Right atrium auricular region (tissue), 2 donors: ENCODE results near the gene SIRT6. TPM values are rescaled to one million over a fixed set of nuclear protein-coding genes. Genes with fewer than 3 reads are reported as not detected.

Experiments
- DNase-seq: peaks from one replicate; pipeline ENCODE4 v3.0.0-alpha.2; 2019; ENCODE audit warnings: low spot score
- H3K27ac ChIP-seq, 2 donors: fragments of 200-600 bp; sonication (generic); 1 replicate in 1 of 2; 2 replicates in 1 of 2; pipeline ENCODE4 v1.5.1; 2016 to 2019
- H3K27me3 ChIP-seq, 2 donors: fragments of 200-600 bp; sonication (generic); one replicate each; pipeline versions ENCODE4 v1.5.1 to v1.6.0; 2017 to 2019
- H3K36me3 ChIP-seq: fragments of 200-600 bp; sonication (generic); one replicate; pipeline ENCODE4 v1.5.1; 2016
- H3K4me1 ChIP-seq, 2 donors: fragments of 200-600 bp; sonication (generic); one replicate each; pipeline versions ENCODE4 v1.5.1 to v1.6.0; 2017 to 2019
- H3K4me3 ChIP-seq, 2 donors: fragments of 200-600 bp; sonication (generic); 1 replicate in 1 of 2; 2 replicates in 1 of 2; pipeline ENCODE4 v1.5.1; 2017 to 2019; ENCODE audit warnings: mild to moderate bottlenecking in 1 of 2, moderate library complexity in 1 of 2
- H3K9me3 ChIP-seq, 2 donors: fragments of 200-600 bp; sonication (generic); one replicate each; pipeline ENCODE4 v1.5.1; 2019
- CTCF ChIP-seq, 2 donors: fragments of 200-600 bp; sonication (generic); IDR thresholded peaks; one replicate each; pipeline ENCODE4 v1.5.1; 2019; ENCODE audit warnings: antibody characterized with exemption in 2 of 2
- total RNA-seq, 2 donors: library from RNA; depleted of rRNA; stranded (reverse); fragments of >200 nt; gene quantifications; one replicate each; pipeline ENCODE4 v1.1.0, GENCODE V29; 2016

Gene SIRT6
- total RNA-seq, 2 donors from 2014 or later, result 10.9 to 15.9 TPM

GRCh38 chr19:4174213-4174894 is 8.0 kb downstream of the SIRT6 start:
- Histone ChIP-seq H3K4me3 (no peak overlapping the region), H3K27me3 (no peaks in the 10 kb centered on the region), H3K36me3 (no peaks in the 10 kb centered on the region), H3K4me1 (peaks cover 0 to 7% of the 10 kb centered on the region in 2 donors), H3K27ac (no peak overlapping the region), H3K9me3 (no peaks in the 10 kb centered on the region)
- DNase-seq, result no peak
- no peak for TF ChIP-seq CTCF (IDR thresholded peaks at IDR 0.05)

GRCh38 chr19:4173479-4174212 is 8.7 kb downstream of the SIRT6 start:
- Histone ChIP-seq H3K9me3 (no peaks in the 10 kb centered on the region), H3K27ac (no peak overlapping the region), H3K4me3 (no peak overlapping the region), H3K4me1 (peaks cover 0 to 7% of the 10 kb centered on the region in 2 donors), H3K36me3 (no peaks in the 10 kb centered on the region), H3K27me3 (no peaks in the 10 kb centered on the region)
- TF ChIP-seq CTCF (IDR thresholded peaks at IDR 0.05), result no peak
- no peak for DNase-seq

- no peak for TF ChIP-seq CTCF (IDR thresholded peaks at IDR 0.05)
- H3K4me3 ChIP-seq, result no peak overlapping the region
- DNase-seq, result no peak
- no peaks in the 10 kb centered on the region for H3K9me3 ChIP-seq
- H3K27ac ChIP-seq, result no peak overlapping the region
- no peaks in the 10 kb centered on the region for H3K36me3 ChIP-seq
- peaks cover 0 to 7% of the 10 kb centered on the region in 2 donors for H3K4me1 ChIP-seq
- H3K27me3 ChIP-seq, result no peaks in the 10 kb centered on the region
These were observed 9.4 kb downstream of the SIRT6 start for GRCh38 chr19:4172861-4173473.

GRCh38 chr19:4171676-4172075 is 10.7 kb downstream of the SIRT6 start:
- Histone ChIP-seq H3K9me3 (no peaks in the 10 kb centered on the region), H3K4me3 (no peak overlapping the region), H3K36me3 (no peaks in the 10 kb centered on the region), H3K27ac (no peak overlapping the region), H3K4me1 (peaks cover 0 to 7% of the 10 kb centered on the region in 2 donors), H3K27me3 (no peaks in the 10 kb centered on the region)
- no peak for TF ChIP-seq CTCF (IDR thresholded peaks at IDR 0.05)
- no peak for DNase-seq

GRCh38 chr19:4164262-4164661 is 18.1 kb downstream of the SIRT6 start:
- Histone ChIP-seq H3K9me3 (no peaks in the 10 kb centered on the region), H3K27ac (no peak overlapping the region), H3K27me3 (no peaks in the 10 kb centered on the region), H3K36me3 (no peaks in the 10 kb centered on the region), H3K4me1 (no peaks in the 10 kb centered on the region), H3K4me3 (no peak overlapping the region)
- TF ChIP-seq CTCF (IDR thresholded peaks at IDR 0.05), result no peak
- no peak for DNase-seq
